HL-60 (cell line): ENCODE data around the gene TMEM95.
A peak's percentile ranks its signal among the peaks of the same experiment; 100 is the strongest.

Source experiments
- DNase-seq, 2 experiments: peaks; one replicate each; pipeline ENCODE4 v3.0.0-alpha.2; 2010 to 2020; ENCODE audit warnings: low read depth in 1 of 2, low spot score in 1 of 2
- H3K27ac ChIP-seq: fragments of 250-450 bp; sonication (Bioruptor Pico); replicated peaks from 2 replicates; pipeline ENCODE4 v1.5.1; 2020; ENCODE audit warnings: mild to moderate bottlenecking, moderate library complexity
- H3K27me3 ChIP-seq: fragments of 250-450 bp; sonication (Bioruptor Pico); 2 replicates; pipeline ENCODE4 v1.5.1; 2021; ENCODE audit warnings: mild to moderate bottlenecking, moderate library complexity; ENCODE audit not compliant: insufficient read depth, poor library complexity, severe bottlenecking
- H3K4me3 ChIP-seq: replicated peaks from 2 replicates; pipeline ENCODE4 v1.5.1; 2011; ENCODE audit warnings: mild to moderate bottlenecking, control low read depth, low read length; ENCODE audit not compliant: insufficient read depth
- CTCF ChIP-seq: IDR thresholded peaks from one replicate; pipeline ENCODE4 v1.5.1; 2011; ENCODE audit warnings: low read length, control low read depth, inconsistent platforms; ENCODE audit not compliant: insufficient read depth
- GABPA ChIP-seq: IDR thresholded peaks from 2 replicates; pipeline ENCODE4 v1.6.1; 2012; ENCODE audit warnings: low read depth
- POLR2AphosphoS5 ChIP-seq: IDR thresholded peaks from 2 replicates; pipeline ENCODE4 v1.6.1; 2012; ENCODE audit warnings: low read depth
- REST ChIP-seq: IDR thresholded peaks from 2 replicates; pipeline ENCODE4 v1.6.1; 2012; ENCODE audit warnings: low read depth; ENCODE audit not compliant: insufficient replicate concordance
- SPI1 ChIP-seq: IDR thresholded peaks from 2 replicates; pipeline ENCODE4 v1.6.1; 2012; ENCODE audit warnings: low read depth, mild to moderate bottlenecking, borderline replicate concordance

The TMEM95 gene

GRCh38 chr17:7393613-7394451, 38.9 kb downstream of the TMEM95 start:
- Histone ChIP-seq H3K27me3 (no peaks in the 10 kb centered on the region), H3K4me3 (peak overlapping the region; percentile 58), H3K27ac (no peak overlapping the region)
- TF ChIP-seq GABPA, result no peak
- no peak for TF ChIP-seq POLR2AphosphoS5
- no peak for TF ChIP-seq SPI1
- TF ChIP-seq REST, result no peak
- TF ChIP-seq CTCF, result no peak
- no peak for DNase-seq

- H3K27ac ChIP-seq, result peak within 1 kb of the TSS; percentile 48; the same call in 1 of the 2 replicates
- H3K27me3 ChIP-seq, result no peaks in the 10 kb centered on the region
- H3K4me3 ChIP-seq, result peak within 1 kb of the TSS; percentile 58
- TF ChIP-seq CTCF, result no peak
- TF ChIP-seq SPI1, result no peak
- TF ChIP-seq GABPA, result no peak
- no peak; the same call in 1 of the 2 replicates for TF ChIP-seq POLR2AphosphoS5
- TF ChIP-seq REST, result no peak
- peak; percentile 58 to 70 for DNase-seq
Measured at GRCh38 chr17:7394452-7395191, 39.7 kb downstream of the TMEM95 start, which contains the start of gene PLSCR3. TSS of gene PLSCR3 (minus strand) at chr17:7394525. CDS start at chr17:7394110, 415 bp downstream.

- Histone ChIP-seq H3K4me3 (no peak overlapping the region), H3K27ac (no peak overlapping the region), H3K27me3 (no peaks in the 10 kb centered on the region)
- TF ChIP-seq POLR2AphosphoS5 (no peak), GABPA (no peak), CTCF (no peak), SPI1 (no peak), REST (no peak)
- no peak for DNase-seq
Measured at GRCh38 chr17:7396147-7396546, 41.2 kb downstream of the TMEM95 start.
